ENCODE results near the gene ANKH. TPM values are rescaled to one million over a fixed set of nuclear protein-coding genes. Genes with fewer than 3 reads are reported as not detected.

Gene ANKH
- total RNA-seq, 1 experiment from 2014 or later, result 13.9 TPM

GRCh38 chr5:14712666-14713065, 158.9 kb downstream of the ANKH start:
- no peak for DNase-seq (ENCODE audit: low spot score)
- Histone ChIP-seq H3K4me1 (ENCODE audit: insufficient read depth, low read length, poor library complexity, severe bottlenecking) (no peaks in the 10 kb centered on the region), H3K27ac (ENCODE audit: low read depth, low read length, poor library complexity, severe bottlenecking) (no peak overlapping the region), H3K36me3 (ENCODE audit: insufficient read depth, low read length, poor library complexity, severe bottlenecking) (no peaks in the 10 kb centered on the region), H3K9me3 (ENCODE audit: low read depth, low read length, poor library complexity, severe bottlenecking) (no peaks in the 10 kb centered on the region), H3K4me3 (ENCODE audit: low read depth, low read length, poor library complexity, severe bottlenecking) (no peak overlapping the region), H3K27me3 (replicated peaks; ENCODE audit: insufficient read depth, low read depth, low read length, poor library complexity) (no peaks in the 10 kb centered on the region)
- intact Hi-C loops (cut with micrococcal nuclease; ENCODE audit: unreplicated experiment), result no loop called here
- TF ChIP-seq EZH2 (IDR thresholded peaks at IDR 0.05; ENCODE audit: borderline replicate concordance, low read depth, low read length, poor library complexity, severe bottlenecking), result no peak
- TF ChIP-seq, protein P1, sequence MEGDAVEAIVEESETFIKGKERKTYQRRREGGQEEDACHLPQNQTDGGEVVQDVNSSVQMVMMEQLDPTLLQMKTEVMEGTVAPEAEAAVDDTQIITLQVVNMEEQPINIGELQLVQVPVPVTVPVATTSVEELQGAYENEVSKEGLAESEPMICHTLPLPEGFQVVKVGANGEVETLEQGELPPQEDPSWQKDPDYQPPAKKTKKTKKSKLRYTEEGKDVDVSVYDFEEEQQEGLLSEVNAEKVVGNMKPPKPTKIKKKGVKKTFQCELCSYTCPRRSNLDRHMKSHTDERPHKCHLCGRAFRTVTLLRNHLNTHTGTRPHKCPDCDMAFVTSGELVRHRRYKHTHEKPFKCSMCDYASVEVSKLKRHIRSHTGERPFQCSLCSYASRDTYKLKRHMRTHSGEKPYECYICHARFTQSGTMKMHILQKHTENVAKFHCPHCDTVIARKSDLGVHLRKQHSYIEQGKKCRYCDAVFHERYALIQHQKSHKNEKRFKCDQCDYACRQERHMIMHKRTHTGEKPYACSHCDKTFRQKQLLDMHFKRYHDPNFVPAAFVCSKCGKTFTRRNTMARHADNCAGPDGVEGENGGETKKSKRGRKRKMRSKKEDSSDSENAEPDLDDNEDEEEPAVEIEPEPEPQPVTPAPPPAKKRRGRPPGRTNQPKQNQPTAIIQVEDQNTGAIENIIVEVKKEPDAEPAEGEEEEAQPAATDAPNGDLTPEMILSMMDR (conservative IDR thresholded peaks at IDR 0.05; ENCODE audit: low read depth, low read length), result no peak
- POLR2A ChIA-PET (ENCODE audit: low non-redundant PET), result no interaction called here
- no TSS peak for BruUV-seq (replicated peaks)
- CTCF ChIA-PET, result no interaction called here

GRCh38 chr5:14712131-14712530, 159.4 kb downstream of the ANKH start:
- no peak for TF ChIP-seq EZH2 (IDR thresholded peaks at IDR 0.05; ENCODE audit: borderline replicate concordance, low read depth, low read length, poor library complexity, severe bottlenecking)
- TF ChIP-seq, protein P1 (conservative IDR thresholded peaks at IDR 0.05; ENCODE audit: low read depth, low read length), result no peak
- CTCF ChIA-PET, result no interaction called here
- no peaks in the 10 kb centered on the region for H3K9me3 ChIP-seq (ENCODE audit: low read depth, low read length, poor library complexity, severe bottlenecking)
- no peaks in the 10 kb centered on the region for H3K27me3 ChIP-seq (replicated peaks; ENCODE audit: insufficient read depth, low read depth, low read length, poor library complexity)
- H3K36me3 ChIP-seq (ENCODE audit: insufficient read depth, low read length, poor library complexity, severe bottlenecking), result no peaks in the 10 kb centered on the region
- POLR2A ChIA-PET (ENCODE audit: low non-redundant PET), result no interaction called here
- no peaks in the 10 kb centered on the region for H3K4me1 ChIP-seq (ENCODE audit: insufficient read depth, low read length, poor library complexity, severe bottlenecking)
- no peak overlapping the region for H3K4me3 ChIP-seq (ENCODE audit: low read depth, low read length, poor library complexity, severe bottlenecking)
- BruUV-seq (replicated peaks), result no TSS peak
- intact Hi-C loops (cut with micrococcal nuclease; ENCODE audit: unreplicated experiment), result no loop called here
- no peak overlapping the region for H3K27ac ChIP-seq (ENCODE audit: low read depth, low read length, poor library complexity, severe bottlenecking)
- DNase-seq (ENCODE audit: low spot score), result no peak

DNA sequence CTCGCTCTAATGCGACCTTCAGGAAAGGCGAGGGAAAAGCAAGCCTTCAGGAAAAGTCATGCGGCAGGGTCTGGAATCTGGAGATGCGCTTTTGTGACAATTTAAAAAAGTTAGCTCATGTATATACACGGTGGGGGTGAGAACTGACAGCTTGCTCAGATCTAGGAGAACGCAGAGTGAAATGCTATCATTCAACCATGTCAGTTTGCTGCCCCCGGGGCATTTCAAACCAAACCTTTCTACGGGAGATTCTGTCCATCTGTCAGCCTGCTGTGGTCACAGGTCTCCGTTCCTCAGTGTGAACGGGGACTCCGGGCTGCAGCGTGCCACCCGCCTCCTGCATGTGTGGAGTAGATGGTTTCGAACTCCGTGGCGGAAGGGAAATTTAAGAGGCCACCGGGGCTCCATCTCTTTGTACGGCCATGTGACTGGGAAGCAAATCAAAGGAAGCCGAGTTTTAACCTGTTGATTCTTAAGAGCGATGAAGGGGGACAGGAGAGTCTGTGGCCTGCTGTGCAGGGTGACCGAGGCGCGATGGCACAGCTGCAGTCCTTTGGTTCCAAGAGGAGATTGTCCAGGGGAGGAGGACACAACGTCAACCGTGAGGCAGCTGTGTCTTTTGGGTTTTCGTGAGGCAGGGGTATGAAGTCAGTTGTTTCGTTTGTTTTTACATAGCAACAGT, 161.1 kb downstream of the ANKH start:
- CTCF ChIA-PET, result no interaction called here
- DNase-seq (ENCODE audit: low spot score), result no peak
- Histone ChIP-seq H3K4me1 (ENCODE audit: insufficient read depth, low read length, poor library complexity, severe bottlenecking) (no peaks in the 10 kb centered on the region), H3K27ac (ENCODE audit: low read depth, low read length, poor library complexity, severe bottlenecking) (no peak overlapping the region), H3K9me3 (ENCODE audit: low read depth, low read length, poor library complexity, severe bottlenecking) (no peaks in the 10 kb centered on the region), H3K4me3 (ENCODE audit: low read depth, low read length, poor library complexity, severe bottlenecking) (no peak overlapping the region), H3K36me3 (ENCODE audit: insufficient read depth, low read length, poor library complexity, severe bottlenecking) (no peaks in the 10 kb centered on the region), H3K27me3 (replicated peaks; ENCODE audit: insufficient read depth, low read depth, low read length, poor library complexity) (no peaks in the 10 kb centered on the region)
- POLR2A ChIA-PET (ENCODE audit: low non-redundant PET), result no interaction called here
- BruUV-seq (replicated peaks), result no TSS peak
- intact Hi-C loops (cut with micrococcal nuclease; ENCODE audit: unreplicated experiment), result no loop called here
- TF ChIP-seq EZH2 (IDR thresholded peaks at IDR 0.05; ENCODE audit: borderline replicate concordance, low read depth, low read length, poor library complexity, severe bottlenecking), result no peak
- TF ChIP-seq, protein P1 (conservative IDR thresholded peaks at IDR 0.05; ENCODE audit: low read depth, low read length), result no peak
